Coronary artery (tissue), 2 donors: ENCODE data around the gene MADD.

Experiments
- DNase-seq: peaks from one replicate; pipeline ENCODE4 v3.0.0-alpha.2; 2017; ENCODE audit warnings: low spot score
- H3K27ac ChIP-seq, 2 donors: fragments of 200-600 bp; sonication (generic); one replicate each; pipeline ENCODE4 v1.5.1; 2016 to 2019
- H3K4me3 ChIP-seq: fragments of 200-600 bp; sonication (generic); 2 replicates; pipeline ENCODE4 v1.5.1; 2016; ENCODE audit warnings: mild to moderate bottlenecking, moderate library complexity
- TF ChIP-seq, protein P1 (sequence below): fragments of 200-600 bp; sonication (generic); IDR thresholded peaks from one replicate; pipeline ENCODE4 v1.5.1; 2019; ENCODE audit warnings: antibody characterized with exemption

The MADD gene

DNA sequence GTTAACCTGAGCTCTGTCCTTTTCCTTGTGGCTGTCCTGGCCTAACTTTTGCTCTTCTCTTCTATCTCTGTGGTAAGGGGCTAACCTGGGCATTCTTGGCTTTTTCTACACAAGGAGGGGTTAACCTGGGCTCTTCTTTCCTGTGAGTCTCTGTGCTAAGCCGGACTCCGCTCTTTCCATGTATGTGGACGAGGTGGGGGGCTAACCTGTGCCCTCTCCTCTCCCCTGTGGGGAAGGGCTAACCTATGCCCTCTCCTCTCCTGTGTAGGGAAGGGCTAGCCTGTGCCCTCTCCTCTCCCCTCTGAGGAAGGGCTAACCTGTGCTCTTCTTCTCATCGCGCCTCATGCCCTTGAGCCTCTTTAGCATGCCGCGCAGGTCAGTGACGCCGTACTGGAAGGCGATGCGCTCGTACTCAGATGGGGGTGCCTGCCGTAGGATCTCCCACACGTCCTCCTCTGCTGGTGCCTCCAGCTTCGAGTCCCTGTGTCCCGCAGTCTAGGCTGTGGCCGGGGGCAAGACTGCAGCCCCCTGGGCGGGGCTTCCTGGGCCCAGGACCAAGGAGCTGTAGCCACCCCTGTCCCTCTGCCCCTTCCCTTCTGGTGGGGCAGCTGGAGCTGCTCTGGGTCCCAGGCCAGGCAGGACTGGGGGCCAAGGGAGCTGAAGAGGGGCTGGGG lies 76.1 kb downstream of the MADD start:
- Histone ChIP-seq H3K4me3 (no peak overlapping the region), H3K27ac (no peak overlapping the region)
- TF ChIP-seq, protein P1, sequence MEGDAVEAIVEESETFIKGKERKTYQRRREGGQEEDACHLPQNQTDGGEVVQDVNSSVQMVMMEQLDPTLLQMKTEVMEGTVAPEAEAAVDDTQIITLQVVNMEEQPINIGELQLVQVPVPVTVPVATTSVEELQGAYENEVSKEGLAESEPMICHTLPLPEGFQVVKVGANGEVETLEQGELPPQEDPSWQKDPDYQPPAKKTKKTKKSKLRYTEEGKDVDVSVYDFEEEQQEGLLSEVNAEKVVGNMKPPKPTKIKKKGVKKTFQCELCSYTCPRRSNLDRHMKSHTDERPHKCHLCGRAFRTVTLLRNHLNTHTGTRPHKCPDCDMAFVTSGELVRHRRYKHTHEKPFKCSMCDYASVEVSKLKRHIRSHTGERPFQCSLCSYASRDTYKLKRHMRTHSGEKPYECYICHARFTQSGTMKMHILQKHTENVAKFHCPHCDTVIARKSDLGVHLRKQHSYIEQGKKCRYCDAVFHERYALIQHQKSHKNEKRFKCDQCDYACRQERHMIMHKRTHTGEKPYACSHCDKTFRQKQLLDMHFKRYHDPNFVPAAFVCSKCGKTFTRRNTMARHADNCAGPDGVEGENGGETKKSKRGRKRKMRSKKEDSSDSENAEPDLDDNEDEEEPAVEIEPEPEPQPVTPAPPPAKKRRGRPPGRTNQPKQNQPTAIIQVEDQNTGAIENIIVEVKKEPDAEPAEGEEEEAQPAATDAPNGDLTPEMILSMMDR = no peak
- DNase-seq = no peak

DNA sequence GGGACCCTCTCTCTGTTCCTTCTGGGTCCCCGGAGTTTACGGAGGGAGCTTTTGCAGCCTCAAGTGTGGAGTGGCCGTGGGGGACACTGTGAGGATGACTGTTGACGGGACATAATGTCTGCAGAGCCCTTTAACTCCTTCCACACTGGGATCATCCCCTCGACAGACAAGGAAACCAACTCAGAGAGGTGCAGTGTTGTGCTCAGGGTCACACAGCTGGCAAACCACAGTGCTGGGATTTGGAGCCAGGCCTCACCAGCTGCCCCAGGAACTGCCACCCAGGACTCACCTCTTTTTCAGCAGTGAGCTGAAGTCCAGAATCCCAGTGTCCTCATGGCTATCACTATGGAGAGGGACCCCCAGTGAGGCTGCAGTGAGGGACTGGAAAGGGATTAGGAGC lies 77.2 kb downstream of the MADD start:
- H3K27ac ChIP-seq = no peak overlapping the region
- TF ChIP-seq, protein P1 = no peak
- H3K4me3 ChIP-seq = no peak overlapping the region
- no peak for DNase-seq

DNA sequence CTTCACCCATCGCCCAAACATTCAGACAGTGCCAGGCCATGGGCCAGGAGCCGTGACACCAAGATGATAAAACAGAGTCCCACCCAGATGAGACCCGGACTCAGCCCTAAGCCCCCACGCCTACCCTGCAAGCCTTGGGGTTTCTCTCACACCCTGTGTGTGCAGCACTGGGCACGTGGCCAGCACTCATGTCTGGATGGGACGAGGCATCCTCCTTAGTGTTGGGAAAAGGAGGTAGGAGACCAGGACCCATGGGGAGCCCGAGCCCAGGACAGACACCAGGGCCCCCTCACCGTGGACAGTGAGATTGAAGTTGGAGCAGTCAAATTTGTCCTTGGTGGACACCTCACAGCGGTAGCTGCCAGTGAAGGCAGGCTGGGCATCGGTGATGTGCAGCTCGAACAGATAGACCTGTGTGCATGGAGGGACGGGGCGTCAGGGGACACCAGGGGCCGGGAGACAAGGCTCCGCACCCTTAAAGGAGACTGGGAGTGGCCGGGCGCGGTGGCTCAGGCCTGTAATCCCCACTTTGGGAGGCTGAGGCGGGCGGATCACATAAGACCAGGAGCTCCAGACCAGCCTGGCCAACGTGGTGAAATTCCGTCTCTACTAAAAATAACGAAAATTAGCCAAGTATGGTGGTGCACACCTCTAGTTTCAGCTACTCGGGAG lies 78.3 kb downstream of the MADD start:
- DNase-seq = no peak
- TF ChIP-seq, protein P1 = no peak
- Histone ChIP-seq H3K4me3 (no peak overlapping the region), H3K27ac (no peak overlapping the region)

DNA sequence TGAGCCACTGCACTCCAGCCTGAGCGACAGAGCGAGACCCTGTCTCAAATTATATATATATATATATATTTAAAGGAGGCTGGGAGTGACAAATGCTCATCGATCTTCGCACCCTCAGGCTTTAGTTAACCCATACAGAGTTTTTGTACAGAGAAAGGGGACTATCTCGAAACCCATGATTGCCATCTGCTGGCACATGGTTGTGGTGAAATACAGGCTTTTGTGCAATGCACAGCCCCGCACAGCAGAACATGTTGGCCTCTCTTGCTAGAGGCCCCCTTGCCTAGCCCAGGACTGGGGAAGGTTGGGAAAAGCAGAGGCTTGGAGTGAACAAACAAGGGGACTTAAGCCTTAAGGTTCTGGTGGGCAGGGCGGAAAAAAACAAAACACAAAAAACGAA lies 78.9 kb downstream of the MADD start:
- Histone ChIP-seq H3K4me3 (no peak overlapping the region), H3K27ac (no peak overlapping the region)
- TF ChIP-seq, protein P1 = no peak
- DNase-seq = no peak

DNA sequence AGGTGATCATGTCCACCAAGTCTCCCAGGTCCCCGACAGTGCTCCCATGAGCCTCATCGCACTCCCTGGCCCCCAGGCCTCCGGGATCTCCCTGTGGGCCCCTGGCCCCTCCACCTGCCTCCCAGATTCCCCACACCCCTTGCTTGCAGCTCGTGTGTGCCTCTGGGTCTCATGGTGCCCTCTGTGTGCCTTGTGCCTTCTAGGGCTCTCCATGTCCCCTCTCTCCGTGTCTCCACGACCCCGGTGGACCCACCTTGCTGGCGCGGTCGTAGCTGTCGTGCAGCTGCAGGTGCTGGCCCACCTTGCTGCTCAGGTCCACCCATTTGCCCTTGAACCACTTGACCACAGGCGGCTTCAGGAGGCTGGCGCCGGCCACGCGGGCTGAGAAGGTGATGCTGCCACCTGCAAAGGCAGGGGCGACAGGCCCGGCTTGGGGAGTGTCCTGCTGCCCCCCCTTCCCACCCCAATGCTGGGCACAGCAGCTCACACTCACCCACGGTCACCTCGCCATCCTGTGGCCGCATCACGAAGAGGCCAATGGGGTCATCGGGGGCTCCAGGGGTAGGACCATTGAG lies 79.7 kb downstream of the MADD start:
- no peak overlapping the region for H3K27ac ChIP-seq
- TF ChIP-seq, protein P1 = no peak
- no peak overlapping the region for H3K4me3 ChIP-seq
- DNase-seq = no peak

DNA sequence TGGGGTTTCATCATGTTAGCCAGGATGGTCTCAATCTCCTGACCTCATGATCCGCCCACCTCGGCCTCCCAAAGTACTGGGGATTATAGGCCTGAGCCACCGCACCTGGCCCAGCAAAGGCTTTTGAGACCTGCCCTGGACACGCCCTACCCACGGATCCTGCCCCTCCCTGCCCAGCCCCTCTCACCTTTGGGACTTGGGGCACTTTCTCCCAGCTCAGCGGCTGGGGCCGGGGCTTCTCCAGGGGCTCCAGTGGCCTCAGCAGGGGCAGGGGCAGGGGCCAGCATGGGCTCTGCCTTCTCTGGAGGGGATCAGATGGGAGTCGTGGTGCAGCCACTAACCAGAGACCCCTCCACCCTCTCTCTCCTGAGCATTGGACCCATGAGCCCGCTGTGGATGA lies 80.4 kb downstream of the MADD start:
- no peak overlapping the region for H3K4me3 ChIP-seq
- TF ChIP-seq, protein P1 = no peak

More for the DNA sequence above, 80.4 kb downstream of the MADD start:
- no peak overlapping the region for H3K27ac ChIP-seq
- no peak for DNase-seq
